RKO (cell line): Measurements from ENCODE around the gene TPD52L2.
"Not testable (repeated sequence)": the region's sequence is repeated elsewhere in the genome, so short reads cannot be mapped to it uniquely, and the experiment has no call there.

Experiments used
- DNase-seq: peaks from one replicate; pipeline ENCODE4 v3.0.0-alpha.2; 2016; ENCODE audit warnings: low spot score

TPD52L2 gene

GRCh38 chr20:63895952-63896263 is 30.8 kb downstream of the TPD52L2 start:
- peak; percentile 57 for DNase-seq

DNA sequence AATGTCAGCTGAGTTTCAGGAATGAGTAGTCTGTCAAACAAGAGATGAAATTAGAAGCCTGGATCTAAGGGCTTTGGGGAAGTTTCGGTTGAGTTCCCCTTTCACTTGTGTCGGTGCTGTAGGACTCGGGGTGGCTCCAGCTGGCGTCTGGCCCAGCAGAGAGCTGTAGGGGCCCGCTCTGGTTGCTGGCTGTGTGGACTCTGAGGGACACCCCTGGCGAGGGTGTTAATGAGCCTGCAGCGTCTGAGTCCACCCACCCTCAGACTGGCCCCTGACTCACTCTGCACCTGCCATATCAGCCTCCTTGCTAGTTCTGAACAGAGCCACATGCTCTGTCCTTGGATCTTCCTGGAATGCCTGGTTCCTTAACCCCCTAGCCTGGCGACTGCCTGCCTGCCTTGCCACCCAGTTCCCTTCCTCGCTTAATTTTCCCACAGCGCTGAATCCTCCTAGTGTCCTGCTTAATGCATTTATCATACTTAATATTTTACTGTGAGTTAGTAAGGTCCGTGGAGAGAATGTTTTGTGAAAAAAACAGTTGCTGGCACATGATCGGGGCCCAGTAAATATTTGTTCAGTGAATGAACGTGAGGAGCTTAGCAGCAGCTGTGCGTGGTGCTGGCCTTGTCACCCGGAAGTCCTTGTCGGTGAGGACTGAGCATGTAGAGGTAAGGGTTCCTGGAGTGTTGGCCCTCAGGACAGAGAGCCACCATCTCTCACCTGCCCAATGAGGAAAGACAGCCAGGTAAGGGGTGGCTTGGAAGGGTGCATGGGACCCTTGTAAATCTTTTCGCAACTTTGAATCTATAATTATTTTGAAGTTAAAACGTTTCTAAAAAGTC is 31.4 kb downstream of the TPD52L2 start:
- peak; percentile 91 for DNase-seq

DNA sequence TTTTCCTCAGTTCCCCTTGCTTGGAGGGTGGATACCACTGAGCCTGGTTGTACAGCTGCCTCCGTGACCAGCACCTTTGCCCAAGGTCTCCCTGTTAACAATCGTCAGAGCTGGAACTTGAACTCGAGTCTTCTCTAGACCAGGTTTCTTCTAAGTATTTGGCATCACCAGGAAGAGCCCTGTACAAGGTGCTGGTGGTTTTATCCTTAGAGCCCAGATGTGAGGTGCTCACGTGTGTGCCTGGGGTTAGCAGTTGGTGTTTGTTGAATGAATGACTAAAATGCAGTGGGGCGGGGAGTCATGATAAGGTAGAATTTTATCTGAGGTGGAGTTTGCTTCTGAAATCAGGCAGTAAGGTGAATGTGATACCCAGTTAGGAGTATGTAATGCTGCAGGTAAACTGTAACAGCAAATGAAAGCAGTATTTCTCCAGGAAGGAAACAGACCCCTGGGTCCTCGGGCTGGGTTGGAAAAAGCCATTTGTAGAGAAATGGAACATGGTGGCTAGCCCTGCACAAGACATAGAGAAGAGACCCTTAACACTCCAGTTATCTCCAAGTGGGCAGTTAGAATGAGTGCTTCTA is 33.0 kb downstream of the TPD52L2 start:
- no peak for DNase-seq

DNA sequence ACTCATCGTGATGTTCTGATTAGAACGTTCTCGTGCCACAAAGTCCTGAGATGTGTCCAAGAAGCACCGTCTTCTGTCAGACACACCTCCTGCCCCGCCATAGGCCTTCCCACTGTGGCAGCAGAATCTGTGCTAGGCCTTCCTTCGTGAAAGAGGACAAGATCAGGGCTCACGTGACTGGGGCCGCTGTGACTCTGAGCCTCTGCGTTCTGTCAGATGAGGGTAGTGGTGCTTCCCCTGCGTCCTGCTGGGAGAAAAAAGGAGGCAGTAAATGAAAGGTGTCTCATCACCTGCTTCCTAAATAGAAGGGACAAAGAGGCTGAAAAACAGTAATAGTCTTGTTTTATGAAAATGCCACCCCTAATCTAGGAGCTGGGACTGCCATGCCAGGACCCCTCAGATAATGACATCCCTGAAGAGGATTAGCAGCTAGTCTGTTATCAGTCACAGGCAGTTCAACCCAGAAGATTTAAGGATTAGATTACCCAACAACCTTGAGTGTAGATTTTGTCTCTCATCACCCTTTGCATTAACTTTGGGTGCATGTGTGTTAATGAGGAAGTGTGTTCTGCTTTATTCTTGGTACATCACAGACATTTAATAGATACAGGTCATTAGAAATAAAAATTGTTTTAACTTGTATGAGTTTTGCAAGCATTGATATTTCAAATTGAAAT is 34.0 kb downstream of the TPD52L2 start:
- no peak for DNase-seq

DNA sequence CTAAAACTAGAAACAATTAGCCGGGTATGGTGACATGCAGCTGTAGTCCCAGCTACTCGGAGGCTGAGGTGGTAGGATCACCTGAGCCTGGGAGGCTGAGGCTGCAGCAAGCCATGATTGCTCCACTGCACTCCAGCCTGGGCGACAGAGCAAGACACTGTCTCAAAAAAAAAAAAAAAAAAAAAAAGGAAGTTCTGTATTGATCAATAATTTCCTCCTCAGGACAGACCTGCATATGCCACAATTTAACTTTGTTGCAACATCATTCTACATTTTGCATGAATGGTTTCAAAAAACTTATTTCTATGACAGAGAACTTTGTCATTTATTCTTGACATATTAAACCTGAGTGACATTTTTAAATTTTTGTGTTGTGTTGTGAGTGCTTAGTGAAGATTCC is 35.3 kb downstream of the TPD52L2 start:
- DNase-seq = no peak

GRCh38 chr20:63903796-63904561 is 38.9 kb downstream of the TPD52L2 start:
- DNase-seq = no peak

- no peak for DNase-seq
These were observed 43.1 kb downstream of the TPD52L2 start for GRCh38 chr20:63908008-63908682.

- no peak for DNase-seq
These were observed 46.1 kb downstream of the TPD52L2 start for GRCh38 chr20:63911176-63911575.

DNA sequence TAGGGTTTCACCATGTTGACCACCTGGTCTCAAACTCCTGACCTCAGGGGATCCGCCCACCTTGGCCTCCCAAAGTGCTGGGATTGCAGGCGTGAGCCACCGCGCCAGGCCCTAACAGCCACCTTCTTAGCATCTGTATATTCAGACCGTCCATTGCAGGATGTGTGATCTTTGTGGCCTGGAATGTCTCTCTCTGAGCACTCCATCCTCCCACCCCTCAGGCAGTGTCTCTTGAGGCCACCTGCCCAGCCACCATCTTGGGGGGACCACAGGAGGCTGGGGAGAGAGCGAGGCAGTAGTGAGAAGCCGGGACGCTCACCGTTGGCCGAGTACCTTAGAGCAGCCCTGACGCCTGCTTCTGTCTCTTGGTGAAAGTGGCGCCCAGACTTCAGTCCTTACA is 48.7 kb downstream of the TPD52L2 start:
- no peak for DNase-seq

- DNase-seq = no peak
These were observed 50.4 kb downstream of the TPD52L2 start for GRCh38 chr20:63915471-63915870.

GRCh38 chr20:63916371-63916939 is 51.4 kb downstream of the TPD52L2 start:
- DNase-seq = not testable (repeated sequence)

GRCh38 chr20:63917811-63918210 is 52.7 kb downstream of the TPD52L2 start:
- no peak for DNase-seq

DNA sequence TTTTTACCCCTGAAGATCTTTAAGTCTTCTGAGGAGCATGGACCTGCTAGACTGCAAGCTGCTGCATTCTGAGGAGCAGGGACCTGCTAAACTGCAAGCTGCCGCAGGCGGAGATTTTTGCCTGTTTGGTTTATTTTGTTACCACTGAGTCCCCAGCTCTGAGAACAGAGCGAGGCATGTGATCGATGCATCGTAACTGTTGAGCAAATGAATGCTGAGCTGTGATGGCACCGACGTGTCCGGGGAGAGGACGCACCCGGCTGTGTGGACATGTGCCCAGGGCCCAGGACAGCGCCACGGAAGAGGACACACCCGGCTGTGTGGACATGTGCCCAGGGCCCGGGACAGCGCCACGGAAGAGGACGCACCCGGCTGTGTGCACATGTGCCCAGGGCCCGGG is 54.1 kb downstream of the TPD52L2 start:
- DNase-seq = no peak

DNA sequence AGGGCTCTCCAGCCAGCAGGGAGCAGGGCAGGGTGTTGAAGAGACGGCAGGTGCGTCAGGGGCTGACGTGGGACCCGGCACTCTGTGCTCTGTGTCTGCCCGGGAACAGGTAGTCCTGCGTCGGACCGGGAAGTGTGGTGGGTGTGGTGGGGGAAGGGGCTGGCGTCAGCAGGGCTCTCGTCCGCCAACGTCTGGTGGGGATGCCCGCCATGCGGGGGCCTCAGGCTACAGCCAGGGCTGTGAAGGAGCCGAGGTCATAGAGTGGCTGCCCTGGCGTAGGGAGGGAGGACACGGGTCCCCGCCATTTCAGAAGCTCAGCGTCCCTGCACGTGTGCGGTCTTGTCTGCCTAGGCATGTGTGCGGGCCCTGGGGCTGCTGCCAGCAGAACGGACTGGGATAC is 55.2 kb downstream of the TPD52L2 start:
- no peak for DNase-seq

DNA sequence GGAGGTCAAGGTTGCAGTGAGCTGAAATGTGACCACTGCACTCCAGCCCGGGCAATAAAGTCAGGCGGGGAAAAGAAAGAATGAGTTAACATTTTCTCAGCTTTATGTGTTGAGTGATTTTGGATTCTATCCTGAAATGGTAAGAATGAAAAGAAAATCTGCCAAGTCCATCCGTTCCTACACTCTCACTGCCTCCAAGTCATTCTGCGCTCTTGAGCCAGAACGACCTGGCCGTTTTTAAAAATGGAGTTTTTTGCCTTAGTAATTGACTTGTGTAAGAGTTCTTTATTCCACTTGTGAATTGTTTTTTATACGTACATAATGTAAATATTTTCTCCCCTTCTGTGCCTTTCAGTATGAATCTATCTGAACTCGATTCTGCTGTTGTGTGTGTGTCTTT is 58.6 kb downstream of the TPD52L2 start:
- DNase-seq = no peak

DNA sequence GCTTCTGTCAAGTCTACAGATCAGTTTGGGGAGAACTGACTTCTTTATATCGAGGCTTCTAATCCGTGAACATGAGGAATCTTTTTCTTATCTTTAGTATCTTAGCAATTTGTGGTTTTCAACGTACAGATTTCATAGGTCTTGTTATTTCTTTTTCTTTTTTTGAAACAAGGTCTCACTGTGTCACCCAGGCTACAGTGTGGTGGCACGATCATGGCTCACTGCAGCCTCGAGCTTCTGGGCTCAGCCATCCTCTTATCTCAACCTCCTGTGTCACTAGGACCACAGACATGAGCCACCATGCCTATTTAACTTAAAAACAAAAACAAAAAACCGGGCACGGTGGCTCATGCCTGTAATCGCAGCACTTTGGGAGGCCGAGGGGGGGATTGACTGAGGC is 59.2 kb downstream of the TPD52L2 start:
- no peak for DNase-seq

- no peak for DNase-seq
These were observed 61.2 kb downstream of the TPD52L2 start for GRCh38 chr20:63926298-63926697.

DNA sequence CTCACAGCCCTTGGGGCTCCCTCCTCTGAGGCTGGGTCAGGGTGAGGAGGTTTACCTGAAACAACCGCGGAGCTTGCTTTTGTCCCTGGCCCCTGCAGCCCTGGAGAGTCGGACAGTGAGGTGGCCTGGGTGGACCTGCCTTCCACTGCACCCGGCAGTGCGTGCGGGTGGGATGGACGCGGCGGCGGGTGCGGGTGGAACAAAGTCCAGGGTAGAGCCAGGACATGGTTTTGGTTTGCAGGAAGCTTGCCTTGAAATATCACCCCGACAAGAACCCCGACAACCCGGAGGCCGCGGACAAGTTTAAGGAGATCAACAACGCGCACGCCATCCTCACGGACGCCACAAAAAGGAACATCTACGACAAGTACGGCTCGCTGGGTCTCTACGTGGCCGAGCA is 64.0 kb downstream of the TPD52L2 start:
- DNase-seq = no peak

- not testable (repeated sequence) for DNase-seq
These were observed 64.4 kb downstream of the TPD52L2 start for GRCh38 chr20:63929473-63929883.

GRCh38 chr20:63930971-63931553 is 66.0 kb downstream of the TPD52L2 start:
- DNase-seq = no peak

DNA sequence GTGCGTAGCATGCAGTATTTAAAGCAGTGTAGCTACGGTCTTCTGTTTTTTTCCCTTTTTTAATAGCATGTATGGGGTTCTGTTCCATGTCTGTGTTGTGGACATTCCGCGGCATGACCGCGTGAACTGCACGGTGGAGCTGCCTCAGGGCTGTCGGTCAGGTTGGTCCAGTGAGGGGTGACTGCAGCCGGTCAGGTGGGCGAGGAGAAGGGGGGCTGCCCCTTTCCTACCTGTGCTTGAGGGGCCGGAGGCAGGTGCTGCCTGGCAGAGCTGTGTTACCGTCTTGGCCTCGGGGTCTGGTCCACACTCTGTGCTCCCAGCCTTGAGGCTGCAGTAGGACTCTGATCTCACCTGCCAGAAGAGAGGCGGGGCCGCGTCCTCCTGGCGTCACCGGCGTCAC is 66.7 kb downstream of the TPD52L2 start:
- no peak for DNase-seq
